Measurements from ENCODE around the gene NPVF.

NPVF gene, protein sequence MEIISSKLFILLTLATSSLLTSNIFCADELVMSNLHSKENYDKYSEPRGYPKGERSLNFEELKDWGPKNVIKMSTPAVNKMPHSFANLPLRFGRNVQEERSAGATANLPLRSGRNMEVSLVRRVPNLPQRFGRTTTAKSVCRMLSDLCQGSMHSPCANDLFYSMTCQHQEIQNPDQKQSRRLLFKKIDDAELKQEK

DNA sequence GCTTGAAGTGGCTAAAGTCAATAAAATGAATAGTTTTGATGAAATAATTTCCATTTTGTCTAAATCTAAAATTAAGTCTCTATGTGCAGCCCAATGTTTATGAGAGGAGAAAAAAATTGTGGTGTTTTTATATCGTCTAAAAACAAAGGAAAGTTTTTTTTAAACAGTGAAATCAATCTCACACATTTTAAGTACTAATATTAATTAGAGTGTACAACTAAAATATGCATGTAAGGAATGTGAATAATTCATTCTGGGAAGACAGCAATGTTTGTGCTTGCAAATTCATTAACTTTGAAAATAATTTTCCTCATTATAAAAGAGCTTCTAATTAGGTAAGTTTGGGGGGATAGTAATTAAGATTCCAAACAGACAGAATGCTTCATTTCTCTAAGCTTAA, at the start of gene NPVF:
Gene NPVF (minus strand): TSS at position 101 of the 400 bp plus-strand sequence. CDS start 47 bp downstream, at position 54.
- DNase-seq (ENCODE audit: low spot score): no peak

GRCh38 chr7:25272265-25272664, 44.0 kb upstream of the NPVF start:
- no peak for DNase-seq (ENCODE audit: low spot score)

DNA sequence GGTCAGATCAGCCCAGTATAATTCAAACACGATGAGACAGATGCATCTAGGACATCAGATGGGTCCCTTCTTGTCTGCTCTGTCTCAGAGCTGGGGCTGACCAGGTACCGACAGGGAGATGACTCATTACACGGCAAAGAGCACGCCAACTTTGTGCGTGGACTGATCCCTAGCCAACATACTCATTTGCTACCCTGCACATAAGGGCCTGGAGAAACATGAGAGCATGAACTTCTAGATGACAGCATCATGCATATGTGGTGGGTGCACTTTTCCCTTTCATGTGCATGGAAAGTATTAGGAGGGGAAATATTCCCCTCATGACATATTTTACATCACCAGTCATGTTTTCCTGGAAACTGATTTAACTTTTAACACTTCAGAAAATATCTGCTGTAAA, 35.1 kb upstream of the NPVF start:
- DNase-seq (ENCODE audit: low spot score): no peak

DNA sequence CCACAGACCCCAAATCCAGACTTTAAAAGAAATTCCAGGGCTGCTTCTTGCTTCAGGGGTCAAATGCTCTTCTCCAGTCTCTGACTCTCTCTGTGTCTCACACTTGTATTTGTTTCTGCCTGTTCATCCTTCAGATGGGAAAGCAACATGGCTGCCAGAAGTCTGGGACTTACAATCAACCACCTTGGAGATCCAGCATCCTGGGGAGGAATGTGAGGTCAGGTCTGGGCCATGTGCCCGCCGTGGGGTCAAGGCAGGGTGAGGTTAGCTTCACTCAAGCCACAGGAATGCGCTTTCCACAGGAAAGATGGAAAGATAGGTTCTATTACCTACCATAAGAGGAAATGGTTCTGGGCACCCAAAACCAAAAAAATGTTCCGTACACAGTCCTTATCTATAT, 34.3 kb upstream of the NPVF start:
- peak; percentile 14 for DNase-seq (ENCODE audit: low spot score)

DNA sequence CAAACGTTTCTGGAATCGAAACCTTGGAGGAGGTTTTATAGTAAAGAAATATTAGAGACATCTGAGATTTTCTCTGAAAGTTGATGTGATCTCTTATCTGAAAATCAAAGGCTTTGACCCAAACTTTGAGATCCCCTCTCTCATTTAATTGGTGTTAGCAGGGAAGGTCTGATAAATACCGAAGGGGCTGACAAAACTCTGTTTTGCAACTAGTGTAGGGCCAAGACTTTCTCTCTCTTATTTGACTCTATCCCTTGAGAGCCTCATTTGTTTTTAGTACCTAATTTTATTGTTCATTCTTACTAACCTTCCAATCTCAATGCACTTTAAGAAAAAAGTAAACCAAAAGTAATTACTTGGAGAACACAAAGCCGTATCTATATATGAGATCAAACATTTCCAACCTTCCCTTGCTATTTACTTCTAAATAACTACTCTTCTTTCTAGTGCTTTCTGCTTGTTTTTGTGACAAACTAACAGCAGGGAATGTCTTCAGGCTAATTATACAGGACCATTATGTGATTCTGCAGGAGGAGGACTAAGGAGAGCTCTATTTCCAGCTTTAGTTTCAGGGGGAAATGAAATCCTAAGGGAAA, 33.4 kb upstream of the NPVF start:
- no peak for DNase-seq (ENCODE audit: low spot score)

GRCh38 chr7:25260862-25261494, 32.7 kb upstream of the NPVF start:
- no peak for DNase-seq (ENCODE audit: low spot score)

GRCh38 chr7:25259487-25260243, 31.4 kb upstream of the NPVF start:
- DNase-seq (ENCODE audit: low spot score): peak; percentile 82

DNA sequence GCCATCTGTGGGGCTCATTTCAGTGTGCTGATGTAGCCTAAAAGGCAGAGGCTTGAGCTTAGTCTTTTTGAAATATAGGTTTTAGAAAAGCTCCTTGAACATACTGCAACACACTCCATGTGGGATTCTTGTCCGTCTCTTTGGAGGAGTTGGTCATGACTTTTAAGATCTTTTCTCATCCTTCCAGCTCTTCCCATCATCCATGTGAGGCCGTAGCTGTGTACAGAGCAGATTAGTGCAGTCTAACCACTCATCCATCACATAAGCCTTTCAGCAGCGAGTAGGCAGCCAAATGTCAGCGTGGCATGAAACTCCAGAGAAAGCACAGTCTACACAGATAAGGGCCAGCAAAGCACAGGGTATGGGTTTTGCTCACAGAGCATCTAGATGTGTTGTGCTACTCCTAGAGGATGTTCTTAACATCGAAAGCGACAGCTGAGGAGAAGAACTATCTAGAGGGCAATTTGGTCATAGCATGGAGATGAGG, 28.1 kb upstream of the NPVF start:
- no peak for DNase-seq (ENCODE audit: low spot score)

GRCh38 chr7:25255611-25256332, 27.5 kb upstream of the NPVF start:
- DNase-seq (ENCODE audit: low spot score): no peak

DNA sequence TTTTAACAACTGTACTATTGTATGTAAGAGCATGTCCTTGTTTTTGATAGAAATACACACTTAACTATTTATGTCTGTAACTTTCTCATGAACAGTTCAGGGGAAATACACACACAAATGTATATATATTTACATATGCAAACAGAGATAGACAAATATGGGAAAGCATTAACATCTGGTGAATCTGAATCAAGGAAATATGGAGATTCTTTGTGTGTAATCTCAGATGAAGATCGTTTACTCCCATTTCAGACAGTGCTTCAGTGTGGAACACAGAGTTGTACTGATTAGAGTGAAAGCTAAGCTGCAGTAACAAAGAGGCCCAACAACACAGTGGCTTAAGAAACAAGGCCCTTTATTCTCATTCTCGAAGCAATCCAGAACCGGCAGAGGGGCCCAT, 26.3 kb upstream of the NPVF start:
- DNase-seq (ENCODE audit: low spot score): no peak

GRCh38 chr7:25253714-25254113, 25.4 kb upstream of the NPVF start:
- DNase-seq (ENCODE audit: low spot score): no peak

DNA sequence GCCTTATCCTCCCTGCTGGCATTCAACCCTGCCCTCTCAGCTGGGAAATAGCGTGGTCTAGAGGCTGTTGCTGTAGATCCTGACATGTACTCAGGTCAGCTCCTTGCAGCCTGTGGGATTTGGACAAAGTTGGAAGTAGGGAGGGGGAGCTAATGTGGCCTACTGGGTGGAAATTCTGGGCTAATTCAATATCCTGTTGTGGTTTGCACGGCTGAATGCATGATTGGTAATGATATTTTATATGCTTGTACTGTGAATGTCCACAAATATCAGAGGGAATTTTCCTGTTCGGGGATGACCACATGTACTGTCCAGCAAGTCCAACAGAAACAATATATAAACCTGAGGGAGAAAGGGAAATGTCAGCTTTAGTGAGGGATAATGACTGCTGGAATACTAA, 22.1 kb upstream of the NPVF start:
- DNase-seq (ENCODE audit: low spot score): no peak

GRCh38 chr7:25249772-25250171, 21.5 kb upstream of the NPVF start:
- no peak for DNase-seq (ENCODE audit: low spot score)

DNA sequence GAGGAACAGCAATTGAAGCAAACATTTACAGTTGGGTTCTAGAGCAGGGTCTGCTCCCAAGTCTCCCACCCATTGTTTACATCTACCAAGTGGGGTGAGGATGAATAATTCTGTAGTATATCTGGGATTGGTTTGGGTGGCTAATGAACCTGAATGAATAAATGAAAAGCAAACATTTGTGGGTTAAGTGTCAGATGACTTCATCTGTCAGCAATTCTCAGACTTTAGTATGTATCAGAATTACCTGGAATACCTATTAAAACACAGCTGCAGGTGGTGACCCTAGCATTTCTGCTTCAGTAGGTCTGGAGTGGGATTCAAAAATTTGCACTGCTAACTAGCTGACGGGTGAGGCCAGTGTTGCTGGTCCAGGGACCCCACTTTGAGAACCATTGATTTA, 18.0 kb upstream of the NPVF start:
- DNase-seq (ENCODE audit: low spot score): no peak

- DNase-seq (ENCODE audit: low spot score): no peak
Measured at GRCh38 chr7:25244254-25245033, 16.2 kb upstream of the NPVF start.

GRCh38 chr7:25242678-25243077, 14.4 kb upstream of the NPVF start:
- DNase-seq (ENCODE audit: low spot score): no peak

DNA sequence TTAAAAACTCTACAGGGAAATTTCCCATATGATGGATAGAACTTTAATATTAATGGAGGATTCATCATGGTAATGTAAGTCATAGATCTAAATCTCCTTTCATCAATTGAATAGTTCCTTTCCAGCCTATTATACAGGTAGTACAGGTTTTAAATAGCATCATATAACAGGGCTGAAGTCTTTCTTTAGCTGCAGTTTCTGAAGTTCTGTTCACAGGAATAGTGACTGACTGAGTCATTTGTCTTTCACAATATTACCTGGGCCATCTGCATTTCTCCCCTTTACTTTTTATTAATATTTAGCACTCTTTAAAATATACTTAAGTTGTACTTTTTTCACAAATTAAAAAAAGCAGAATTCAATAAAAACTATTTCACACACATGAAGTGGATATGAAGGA, 12.6 kb upstream of the NPVF start:
- DNase-seq (ENCODE audit: low spot score): no peak

DNA sequence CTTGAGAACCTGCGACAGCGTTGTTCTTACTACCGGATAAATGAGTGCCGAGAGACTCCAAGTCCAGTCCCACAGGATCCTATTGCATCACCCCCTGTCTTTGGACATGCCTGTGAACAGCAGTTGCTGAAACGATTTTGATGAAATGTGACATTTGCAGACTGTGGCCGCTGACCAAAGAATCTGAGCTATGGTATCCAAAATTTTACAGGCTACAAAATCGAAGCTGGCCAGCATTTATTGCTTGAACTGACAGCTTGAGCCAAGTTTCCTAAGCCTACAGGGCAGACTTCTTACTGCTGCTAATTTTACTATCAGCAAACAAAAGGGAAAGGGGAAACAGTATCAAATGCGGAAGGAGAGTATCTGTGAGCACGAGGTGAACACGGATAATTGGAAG, 12.1 kb upstream of the NPVF start:
- no peak for DNase-seq (ENCODE audit: low spot score)

DNA sequence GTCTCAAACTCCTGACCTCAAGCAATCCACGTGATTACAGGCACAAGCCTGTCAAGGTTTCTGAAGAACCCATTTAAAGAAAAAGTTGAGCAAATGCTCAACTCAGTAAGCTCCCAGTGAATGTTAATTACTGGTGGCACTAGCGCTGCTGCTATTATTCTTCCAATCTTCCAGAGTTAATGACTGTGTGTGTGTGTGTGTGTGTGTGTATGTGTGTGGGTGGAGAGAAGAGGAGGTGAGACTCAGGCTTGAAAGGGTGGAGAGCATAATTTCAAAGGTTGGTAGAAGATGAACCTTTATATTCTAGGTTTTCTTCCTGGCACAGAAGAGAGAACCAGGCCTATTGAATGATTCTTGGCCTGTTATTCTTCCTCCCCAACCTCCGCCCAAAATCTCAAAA, 11.6 kb upstream of the NPVF start:
- DNase-seq (ENCODE audit: low spot score): no peak

DNA sequence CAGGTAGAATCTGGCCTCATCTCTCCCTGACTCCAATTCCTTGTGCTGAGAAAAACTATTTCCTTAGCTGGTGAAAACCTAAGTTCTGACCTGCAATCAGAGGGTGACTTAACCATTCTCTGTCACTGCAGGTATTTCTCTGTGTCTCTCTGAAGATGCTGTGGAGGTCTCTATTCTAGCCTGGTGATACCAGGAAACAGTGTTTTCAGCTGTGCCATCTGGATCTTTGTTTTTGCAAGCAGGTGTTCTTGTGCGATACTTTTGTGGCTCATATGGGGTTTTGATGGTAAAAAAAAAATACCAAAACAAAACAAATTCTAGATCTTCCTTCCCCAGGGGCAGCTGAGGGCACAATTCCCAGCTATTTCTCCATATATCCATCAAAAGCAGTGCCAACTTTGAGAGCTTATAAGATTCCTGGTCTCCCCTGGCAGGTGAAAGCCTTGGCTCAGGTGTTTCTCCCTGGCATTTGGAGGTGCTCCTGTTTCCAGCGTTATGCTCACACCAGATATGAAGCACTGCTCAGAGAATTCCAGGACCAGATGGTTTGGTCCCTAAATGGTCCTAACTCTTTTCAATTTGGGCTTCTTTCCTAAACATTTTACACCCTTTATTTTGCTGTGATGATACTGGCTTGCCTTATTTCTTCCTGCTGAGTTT, 9.9 kb upstream of the NPVF start:
- no peak for DNase-seq (ENCODE audit: low spot score)

GRCh38 chr7:25235471-25235870, 7.2 kb upstream of the NPVF start:
- no peak for DNase-seq (ENCODE audit: low spot score)

All from LoVo (cell line).